ENCODE measurements around the gene GJA9. TPM values are rescaled to one million over a fixed set of nuclear protein-coding genes. Genes with fewer than 3 reads are reported as not detected.
"Not testable (repeated sequence)": the region's sequence is repeated elsewhere in the genome, so short reads cannot be mapped to it uniquely, and the experiment has no call there.

GJA9 gene
- total RNA-seq, 1 experiment from 2014 or later, result 0.10 TPM

DNA sequence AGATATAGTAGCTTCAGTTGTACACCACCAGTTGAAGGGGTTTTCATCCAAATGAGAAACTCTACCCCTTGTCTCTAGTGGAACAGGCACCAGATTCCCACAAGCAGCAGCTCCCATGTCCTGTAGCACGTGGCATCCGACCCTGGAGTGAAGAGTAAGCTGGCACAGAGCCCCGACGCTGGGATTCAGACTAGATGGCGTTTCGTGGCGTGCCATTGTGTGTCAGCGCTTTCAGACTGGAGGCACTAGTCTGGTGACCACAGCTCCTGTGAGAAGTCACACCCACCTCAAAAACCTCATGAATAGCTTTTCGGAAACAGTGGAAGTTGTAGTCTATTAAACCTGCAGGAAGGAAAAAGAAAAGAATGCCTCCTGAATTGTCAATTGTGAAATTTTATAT lies 42.0 kb downstream of the GJA9 start:
- DNase-seq (ENCODE audit: low read depth, low spot score) (no peak), ATAC-seq (no peak)
- Histone ChIP-seq H3K9me3 (ENCODE audit: control insufficient read depth, insufficient read depth, low read depth, low read length) (no peaks in the 10 kb centered on the region), H3K36me3 (ENCODE audit: control insufficient read depth, insufficient read depth, low read length) (peaks cover 14% of the 10 kb centered on the region), H3K27ac (ENCODE audit: low read length) (no peak overlapping the region), H3K4me3 (ENCODE audit: low read depth in 2 of 2, low read length in 2 of 2) (no peak overlapping the region), H3K4me1 (ENCODE audit: control insufficient read depth, insufficient read depth, low read length) (no peaks in the 10 kb centered on the region), H3K27me3 (ENCODE audit: control insufficient read depth, insufficient read depth, low read length) (no peaks in the 10 kb centered on the region)
- in situ Hi-C loops (cut with HindIII; ENCODE audit: low pct_unique_long_range_greater_than_20kb, low sequenced_read_pairs) (no loop called here), intact Hi-C loops (cut with micrococcal nuclease; ENCODE audit: unreplicated experiment) (loop anchor here (5.0 kb wide), 1 partner anchor 812 kb away; no protein-coding TSS in a partner anchor)
- BruUV-seq (replicated peaks), result no TSS peak
- ChIA-PET POLR2A (interaction anchor here (0.6 to 0.7 kb wide), 2 partner anchors 10 to 1310 kb away, joined by 12 to 13 read pairs; no protein-coding TSS in a partner anchor), CTCF (interaction anchor here (0.9 kb wide), 1 partner anchor 216 kb away, joined by 8 read pairs; no protein-coding TSS in a partner anchor)
- TF ChIP-seq, protein P1, sequence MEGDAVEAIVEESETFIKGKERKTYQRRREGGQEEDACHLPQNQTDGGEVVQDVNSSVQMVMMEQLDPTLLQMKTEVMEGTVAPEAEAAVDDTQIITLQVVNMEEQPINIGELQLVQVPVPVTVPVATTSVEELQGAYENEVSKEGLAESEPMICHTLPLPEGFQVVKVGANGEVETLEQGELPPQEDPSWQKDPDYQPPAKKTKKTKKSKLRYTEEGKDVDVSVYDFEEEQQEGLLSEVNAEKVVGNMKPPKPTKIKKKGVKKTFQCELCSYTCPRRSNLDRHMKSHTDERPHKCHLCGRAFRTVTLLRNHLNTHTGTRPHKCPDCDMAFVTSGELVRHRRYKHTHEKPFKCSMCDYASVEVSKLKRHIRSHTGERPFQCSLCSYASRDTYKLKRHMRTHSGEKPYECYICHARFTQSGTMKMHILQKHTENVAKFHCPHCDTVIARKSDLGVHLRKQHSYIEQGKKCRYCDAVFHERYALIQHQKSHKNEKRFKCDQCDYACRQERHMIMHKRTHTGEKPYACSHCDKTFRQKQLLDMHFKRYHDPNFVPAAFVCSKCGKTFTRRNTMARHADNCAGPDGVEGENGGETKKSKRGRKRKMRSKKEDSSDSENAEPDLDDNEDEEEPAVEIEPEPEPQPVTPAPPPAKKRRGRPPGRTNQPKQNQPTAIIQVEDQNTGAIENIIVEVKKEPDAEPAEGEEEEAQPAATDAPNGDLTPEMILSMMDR (IDR thresholded peaks at IDR 0.05), result no peak
- TF ChIP-seq TCF7L2 (IDR thresholded peaks at IDR 0.05; ENCODE audit: low read depth, low read length) (no peak), REST (IDR thresholded peaks at IDR 0.05; ENCODE audit: insufficient read depth in 1 of 2, low read depth in 2 of 2, low read length in 1 of 2) (no peak), SIN3A (IDR thresholded peaks at IDR 0.05; ENCODE audit: borderline replicate concordance, insufficient read depth, low read depth, low read length) (no peak)

DNA sequence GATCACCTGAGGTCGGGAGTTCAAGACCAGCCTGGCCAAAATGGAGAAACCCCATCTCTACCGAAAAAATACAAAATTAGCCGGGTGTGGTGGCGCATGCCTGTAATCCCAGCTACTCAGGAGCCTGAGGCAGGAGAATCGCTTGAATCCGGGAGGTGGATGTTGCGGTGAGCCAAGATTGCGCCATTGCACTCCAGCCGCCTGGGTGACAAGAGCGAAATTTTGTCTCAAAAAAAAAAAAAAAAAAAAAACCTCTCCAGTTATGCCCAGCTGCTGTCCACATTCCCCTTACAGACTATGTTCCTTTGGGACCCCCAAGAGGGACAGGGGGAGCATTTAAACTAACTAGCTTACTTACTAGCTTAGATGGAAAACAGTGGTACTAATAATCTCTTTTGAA lies 45.1 kb downstream of the GJA9 start:
- DNase-seq (ENCODE audit: low read depth, low spot score); H3K27ac ChIP-seq (ENCODE audit: low read length); ATAC-seq; H3K4me1 ChIP-seq (ENCODE audit: control insufficient read depth, insufficient read depth, low read length); POLR2A ChIA-PET; in situ Hi-C loops (cut with HindIII; ENCODE audit: low pct_unique_long_range_greater_than_20kb, low sequenced_read_pairs); BruUV-seq (replicated peaks); H3K9me3 ChIP-seq (ENCODE audit: control insufficient read depth, insufficient read depth, low read depth, low read length); H3K27me3 ChIP-seq (ENCODE audit: control insufficient read depth, insufficient read depth, low read length); H3K4me3 ChIP-seq (ENCODE audit: low read depth in 2 of 2, low read length in 2 of 2): not testable (repeated sequence)
- CTCF ChIA-PET, result interaction anchor here (0.6 to 0.7 kb wide), 2 partner anchors 816 to 847 kb away, joined by 6 read pairs; no protein-coding TSS in a partner anchor
- peaks cover 14% of the 10 kb centered on the region for H3K36me3 ChIP-seq (ENCODE audit: control insufficient read depth, insufficient read depth, low read length)
- intact Hi-C loops (cut with micrococcal nuclease; ENCODE audit: unreplicated experiment), result loop anchor here (5.0 kb wide), 1 partner anchor 809 kb away; no protein-coding TSS in a partner anchor

GRCh38 chr1:38834937-38835827 lies 46.2 kb downstream of the GJA9 start:
- POLR2A ChIA-PET, result interaction anchor here (0.6 kb wide), 1 partner anchor 90 kb away, joined by 3 read pairs; no protein-coding TSS in a partner anchor
- Histone ChIP-seq H3K27ac (ENCODE audit: low read length) (no peak overlapping the region), H3K36me3 (ENCODE audit: control insufficient read depth, insufficient read depth, low read length) (peaks cover 6% of the 10 kb centered on the region; the same call in 1 of the 2 replicates), H3K4me3 (ENCODE audit: low read depth in 2 of 2, low read length in 2 of 2) (no peak overlapping the region), H3K4me1 (ENCODE audit: control insufficient read depth, insufficient read depth, low read length) (no peaks in the 10 kb centered on the region), H3K27me3 (ENCODE audit: control insufficient read depth, insufficient read depth, low read length) (peaks cover 11% of the 10 kb centered on the region), H3K9me3 (ENCODE audit: control insufficient read depth, insufficient read depth, low read depth, low read length) (no peaks in the 10 kb centered on the region)
- DNase-seq (ENCODE audit: low read depth, low spot score) (peak; percentile 72), ATAC-seq (peak; percentile 98)
- BruUV-seq (replicated peaks), result no TSS peak
- CTCF ChIA-PET, result interaction anchor here (0.6 to 1.1 kb wide), 7 partner anchors 10 to 959 kb away, joined by 3 to 4 read pairs (median 3); no protein-coding TSS in a partner anchor
- intact Hi-C loops (cut with micrococcal nuclease; ENCODE audit: unreplicated experiment), result loop anchor here (5.0 kb wide), 1 partner anchor 808 kb away; no protein-coding TSS in a partner anchor
- TF ChIP-seq, protein P1 (IDR thresholded peaks at IDR 0.05), result peak; percentile 80
- no peak for TF ChIP-seq TCF7L2 (IDR thresholded peaks at IDR 0.05; ENCODE audit: low read depth, low read length)
- in situ Hi-C loops (cut with HindIII; ENCODE audit: low pct_unique_long_range_greater_than_20kb, low sequenced_read_pairs), result no loop called here

Measured in Panc1 (cell line).